K562 (cell line): Measurements from ENCODE around the gene PTPRG. TPM values are rescaled to one million over a fixed set of nuclear protein-coding genes. Genes with fewer than 3 reads are reported as not detected.

Experiments
- ATAC-seq: fragments of 200-7000 bp; cut with Tn5 transposase; 3 replicates; pipeline ENCODE4 v1.9.1; 2020; ENCODE audit warnings: moderate library complexity
- BruUV-seq: library from RNA; stranded (reverse); fragments of 400-500 nt; replicated peaks from 2 replicates; lab custom pipeline; 2021; lab: Mats Ljungman, UMichigan
- CTCF ChIA-PET: fragments of 300-600 bp; formaldehyde crosslinking; extraction: SDS; loops from one replicate; lab custom pipeline; 2021; ENCODE audit warnings: low intra/inter-chr PET ratio; lab: Yijun Ruan, JAX
- POLR2A ChIA-PET: fragments of 300-600, 350-650 bp; sonication (Branson Sonifier 250); formaldehyde crosslinking; extraction: SDS; loops from one replicate; lab custom pipeline; 2021; ENCODE audit warnings: antibody characterized with exemption, inconsistent platforms; lab: Yijun Ruan, JAX
- DNase-seq, 4 experiments: peaks; one replicate each; pipeline versions ENCODE4 v3.0.0 to v3.0.0-alpha.2; 2011 to 2018; ENCODE audit warnings: low spot score in 3 of 4, mixed read lengths in 3 of 4; ENCODE audit errors: extremely low read depth in 1 of 4
- FAIRE-seq: peaks from 2 replicates; lab custom pipeline; 2011; peaks lifted over from hg19 to GRCh38; lab: Jason Lieb, UNC
- H2AFZ ChIP-seq: 2 replicates; pipeline ENCODE4 v1.6.0; 2011; ENCODE audit warnings: low read depth, low read length, control low read depth, inconsistent platforms
- H3K27ac ChIP-seq: fragments of 200-600 bp; 3 replicates; pipeline ENCODE4 v1.8.0; 2011; ENCODE audit warnings: low read depth, mild to moderate bottlenecking, control low read depth, inconsistent platforms, low read length, moderate library complexity, mixed read lengths; ENCODE audit errors: extremely low read depth
- H3K27me3 ChIP-seq, 2 experiments: fragments of 300-600 bp in 1 of 2; 2 replicates in 1 of 2; 3 replicates in 1 of 2; pipeline versions ENCODE4 v1.6.0 to v1.8.0; 2011; ENCODE audit warnings: inconsistent platforms in 2 of 2, low read length in 2 of 2, mild to moderate bottlenecking in 1 of 2, mixed read lengths in 1 of 2, moderate library complexity in 1 of 2; ENCODE audit not compliant: control insufficient read depth in 2 of 2, insufficient read depth in 2 of 2
- H3K36me3 ChIP-seq: fragments of 300-600 bp; 3 replicates; pipeline ENCODE4 v1.8.0; 2011; ENCODE audit warnings: mild to moderate bottlenecking, low read length, inconsistent platforms; ENCODE audit not compliant: control insufficient read depth, insufficient read depth
- H3K4me1 ChIP-seq, 2 experiments: fragments of 200-600 bp in 1 of 2; replicated peaks in 1 of 2; 2 replicates in 1 of 2; 3 replicates in 1 of 2; pipeline versions ENCODE4 v1.5.1 to v1.8.0; 2011; ENCODE audit warnings: inconsistent platforms in 2 of 2, low read length in 2 of 2, mild to moderate bottlenecking in 1 of 2, mixed read lengths in 1 of 2, moderate library complexity in 1 of 2; ENCODE audit not compliant: control insufficient read depth in 2 of 2, insufficient read depth in 2 of 2
- H3K4me2 ChIP-seq: 2 replicates; pipeline ENCODE4 v1.6.1; 2011; ENCODE audit warnings: low read length, control low read depth, inconsistent platforms, mixed read lengths; ENCODE audit not compliant: insufficient read depth
- H3K4me3 ChIP-seq: fragments of 200-600 bp; sonication (generic), shearing (Covaris generic); 2 replicates; pipeline ENCODE4 v1.5.1; 2016; ENCODE audit warnings: control low read depth, inconsistent platforms
- H3K79me2 ChIP-seq: fragments of 200-600 bp; 3 replicates; pipeline ENCODE4 v1.8.0; 2011; ENCODE audit warnings: low read length, inconsistent platforms; ENCODE audit not compliant: control insufficient read depth, insufficient read depth
- H3K9ac ChIP-seq, 2 experiments: 2 replicates each; pipeline versions ENCODE4 v1.6.0 to v1.6.1; 2011; ENCODE audit warnings: low read depth in 2 of 2, low read length in 2 of 2, control low read depth in 1 of 2, inconsistent platforms in 1 of 2, mild to moderate bottlenecking in 1 of 2, mixed read lengths in 1 of 2; ENCODE audit not compliant: insufficient read depth in 1 of 2
- H3K9me1 ChIP-seq: one replicate; pipeline ENCODE4 v1.6.0; 2011; ENCODE audit warnings: inconsistent platforms, mild to moderate bottlenecking, low read length, moderate library complexity; ENCODE audit not compliant: control insufficient read depth, insufficient read depth
- H3K9me3 ChIP-seq: replicated peaks from 2 replicates; pipeline ENCODE4 v1.5.1; 2011; ENCODE audit warnings: low read depth, low read length, inconsistent platforms; ENCODE audit not compliant: control insufficient read depth, insufficient read depth
- H4K20me1 ChIP-seq: replicated peaks from 2 replicates; pipeline ENCODE4 v1.6.1; 2011; ENCODE audit warnings: low read length, inconsistent platforms, mixed read lengths; ENCODE audit not compliant: control insufficient read depth, insufficient read depth
- CREB5 ChIP-seq: fragments of 250-450 bp; sonication (Bioruptor Pico); IDR thresholded peaks from 2 replicates; pipeline ENCODE4 v1.5.0; 2020; ENCODE audit warnings: mild to moderate bottlenecking
- HNRNPK ChIP-seq: fragments of 200-400 bp; formaldehyde crosslinking; IDR thresholded peaks from one replicate; pipeline ENCODE4 v1.6.1; 2018; ENCODE audit warnings: mild to moderate bottlenecking, low read depth, low read length; ENCODE audit not compliant: poor library complexity, severe bottlenecking
- RBFOX2 ChIP-seq: fragments of 200-400 bp; formaldehyde crosslinking; IDR thresholded peaks from 2 replicates; pipeline ENCODE4 v1.6.1; 2017; ENCODE audit warnings: low read depth, mild to moderate bottlenecking, low read length, moderate library complexity
- SPI1 ChIP-seq: IDR thresholded peaks from 2 replicates; pipeline ENCODE4 v1.6.1; 2011; ENCODE audit warnings: low read depth, low read length, control low read depth, borderline replicate concordance
- YBX1 ChIP-seq: fragments of 450-650 bp; IDR thresholded peaks from 2 replicates; pipeline ENCODE4 v1.7.1; 2016; ENCODE audit warnings: mild to moderate bottlenecking
- WGBS: fragments of 100-300 bp; shearing (Covaris generic); methylation state at CpG from one replicate; pipeline ENCODE4 v1.1.6; 2016; ENCODE audit warnings: low coverage, mixed read lengths; ENCODE audit not compliant: insufficient coverage; ENCODE audit errors: missing lambda C conversion rate; 5-methylcytosine and 5-hydroxymethylcytosine counted together
- in situ Hi-C: fragments of 300-500 bp; cut with MboI; formaldehyde crosslinking; loops from 4 replicates; pipeline ENCODE4 v1.15.0; 2018; ENCODE audit warnings: inconsistent platforms, mixed read lengths
- intact Hi-C: fragments of 100-400 bp; cut with micrococcal nuclease; formaldehyde crosslinking; loops from 2 replicates; pipeline ENCODE4 v1.14.2; 2022
- polyA plus RNA-seq, 8 experiments: library from polyadenylated mRNA; depleted of rRNA in 4 of 8; stranded (reverse) in 5 of 8; unstranded in 3 of 8; fragments of >200 nt; fragmentation: Nextera tagmentation in 2 of 8; fragmentation: Illumina TruSeq in 1 of 8; extraction: Ambion mirVana in 2 of 8; extraction: Trizol in 1 of 8; gene quantifications; 2 replicates each; pipeline versions ENCODE4 v1.2.1 to v1.2.3, GENCODE V29; 2011 to 2014; ENCODE audit warnings: inconsistent platforms in 1 of 8, missing spikeins in 1 of 8
- total RNA-seq, 7 experiments: library from RNA; depleted of rRNA in 6 of 7; stranded (reverse); fragments of >200 nt in 6 of 7; fragmentation: Illumina TruSeq in 2 of 7; extraction: Trizol in 2 of 7; gene quantifications; 2 replicates each; pipeline versions ENCODE4 v1.2.1 to v1.2.3, GENCODE V29; 2011 to 2021; ENCODE audit warnings: low replicate concordance in 1 of 7
- TF ChIP-seq, protein P1 (sequence below): fragments of 450-650 bp; IDR thresholded peaks from 2 replicates; pipeline ENCODE4 v1.6.1; 2018; ENCODE audit not compliant: partially characterized antibody

PTPRG gene
- total and polyA plus RNA-seq, 9 of the 15 experiments (the other 6 are each of a cell fraction or from before 2014, with no cell fraction given), result 0.16 TPM; not detected in 8

DNA sequence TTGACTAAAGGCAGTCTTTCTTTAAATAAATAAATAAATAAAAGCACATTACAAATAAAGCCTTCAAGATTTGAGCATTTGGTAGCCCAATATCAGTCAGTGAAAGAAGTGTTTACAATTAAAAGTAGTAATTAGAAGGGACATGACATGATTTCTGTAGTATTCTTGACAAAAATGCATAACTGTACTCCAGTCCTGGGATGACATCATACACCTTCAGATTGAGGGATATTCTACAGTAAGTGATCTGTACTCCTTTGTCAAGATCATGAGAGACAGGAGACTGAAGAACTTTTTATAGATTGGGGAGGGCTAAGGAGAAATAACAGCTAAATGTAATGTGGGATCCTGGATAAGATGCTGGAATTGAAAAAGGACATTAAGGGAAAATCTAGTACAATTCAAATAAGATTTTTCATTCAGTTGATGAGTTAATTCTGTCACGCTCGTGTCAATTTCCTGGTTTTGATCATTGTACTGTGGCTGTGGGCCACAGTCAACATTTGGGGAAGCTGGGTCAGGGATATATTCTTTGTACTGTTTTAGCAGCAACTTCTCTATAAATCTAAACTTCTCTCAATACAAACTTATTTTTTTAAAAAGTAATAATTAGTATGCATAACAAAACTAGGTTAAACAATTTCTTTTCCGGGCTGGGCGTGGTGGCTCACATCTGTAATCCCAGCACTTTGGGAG is 314.8 kb downstream of the PTPRG start:
- in situ Hi-C loops (no loop called here), intact Hi-C loops (no loop called here)
- no peak for FAIRE-seq
- H3K36me3 ChIP-seq, result no peaks in the 10 kb centered on the region
- no peaks in the 10 kb centered on the region for H3K27me3 ChIP-seq
- DNase-seq, result no peak
- no peak overlapping the region for H3K27ac ChIP-seq
- no peaks in the 10 kb centered on the region for H3K79me2 ChIP-seq
- no peaks in the 10 kb centered on the region for H4K20me1 ChIP-seq
- H3K9me1 ChIP-seq, result no peaks in the 10 kb centered on the region
- POLR2A ChIA-PET, result no interaction called here
- H3K4me3 ChIP-seq, result no peak overlapping the region
- no peak overlapping the region for H3K9ac ChIP-seq
- no peaks in the 10 kb centered on the region for H3K4me1 ChIP-seq
- TF ChIP-seq, protein P1, sequence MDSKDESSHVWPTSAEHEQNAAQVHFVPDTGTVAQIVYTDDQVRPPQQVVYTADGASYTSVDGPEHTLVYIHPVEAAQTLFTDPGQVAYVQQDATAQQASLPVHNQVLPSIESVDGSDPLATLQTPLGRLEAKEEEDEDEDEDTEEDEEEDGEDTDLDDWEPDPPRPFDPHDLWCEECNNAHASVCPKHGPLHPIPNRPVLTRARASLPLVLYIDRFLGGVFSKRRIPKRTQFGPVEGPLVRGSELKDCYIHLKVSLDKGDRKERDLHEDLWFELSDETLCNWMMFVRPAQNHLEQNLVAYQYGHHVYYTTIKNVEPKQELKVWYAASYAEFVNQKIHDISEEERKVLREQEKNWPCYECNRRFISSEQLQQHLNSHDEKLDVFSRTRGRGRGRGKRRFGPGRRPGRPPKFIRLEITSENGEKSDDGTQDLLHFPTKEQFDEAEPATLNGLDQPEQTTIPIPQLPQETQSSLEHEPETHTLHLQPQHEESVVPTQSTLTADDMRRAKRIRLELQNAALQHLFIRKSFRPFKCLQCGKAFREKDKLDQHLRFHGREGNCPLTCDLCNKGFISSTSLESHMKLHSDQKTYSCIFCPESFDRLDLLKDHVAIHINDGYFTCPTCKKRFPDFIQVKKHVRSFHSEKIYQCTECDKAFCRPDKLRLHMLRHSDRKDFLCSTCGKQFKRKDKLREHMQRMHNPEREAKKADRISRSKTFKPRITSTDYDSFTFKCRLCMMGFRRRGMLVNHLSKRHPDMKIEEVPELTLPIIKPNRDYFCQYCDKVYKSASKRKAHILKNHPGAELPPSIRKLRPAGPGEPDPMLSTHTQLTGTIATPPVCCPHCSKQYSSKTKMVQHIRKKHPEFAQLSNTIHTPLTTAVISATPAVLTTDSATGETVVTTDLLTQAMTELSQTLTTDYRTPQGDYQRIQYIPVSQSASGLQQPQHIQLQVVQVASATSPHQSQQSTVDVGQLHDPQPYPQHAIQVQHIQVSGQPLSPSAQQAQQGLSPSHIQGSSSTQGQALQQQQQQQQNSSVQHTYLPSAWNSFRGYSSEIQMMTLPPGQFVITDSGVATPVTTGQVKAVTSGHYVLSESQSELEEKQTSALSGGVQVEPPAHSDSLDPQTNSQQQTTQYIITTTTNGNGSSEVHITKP, result no peak
- no peak for TF ChIP-seq HNRNPK
- TF ChIP-seq RBFOX2, result no peak
- no peak for TF ChIP-seq CREB5 (CRISPR knock-in tag)
- no peak for TF ChIP-seq YBX1
- TF ChIP-seq SPI1, result no peak
- ATAC-seq, result no peak
- no peaks in the 10 kb centered on the region for H3K9me3 ChIP-seq
- H3K4me2 ChIP-seq, result no peak overlapping the region
- no peak overlapping the region for H2AFZ ChIP-seq
- CTCF ChIA-PET, result no interaction called here
- 18% methylated on average over 4 of the region's 4 CpGs for WGBS
- BruUV-seq, result no TSS peak
